Activated naive CD8-positive, alpha-beta T cell treated with anti-CD3 and anti-CD28 coated beads for 36 hours (primary cell): Measurements from ENCODE around the gene RNF169. TPM values are rescaled to one million over a fixed set of nuclear protein-coding genes. Genes with fewer than 3 reads are reported as not detected.

ENCODE experiments used
- DNase-seq: peaks from one replicate; pipeline ENCODE4 v3.0.0; 2021
- H3K27ac Mint-ChIP-seq: one replicate; pipeline ENCODE4 v1.8.0; 2022; ENCODE audit warnings: mild to moderate bottlenecking, moderate library complexity, mixed read lengths
- H3K27me3 Mint-ChIP-seq: one replicate; pipeline ENCODE4 v1.8.0; 2022; ENCODE audit warnings: mild to moderate bottlenecking, mixed read lengths
- H3K36me3 Mint-ChIP-seq: one replicate; pipeline ENCODE4 v1.8.0; 2021; ENCODE audit warnings: mild to moderate bottlenecking, mixed read lengths
- H3K4me1 Mint-ChIP-seq: one replicate; pipeline ENCODE4 v1.8.0; 2021; ENCODE audit warnings: mixed read lengths
- H3K4me3 Mint-ChIP-seq: one replicate; pipeline ENCODE4 v1.8.0; 2022; ENCODE audit warnings: mild to moderate bottlenecking, moderate library complexity, mixed read lengths
- H3K9me3 Mint-ChIP-seq: one replicate; pipeline ENCODE4 v1.8.0; 2022; ENCODE audit warnings: mixed read lengths
- total RNA-seq, 2 experiments: library from RNA; stranded (reverse); gene quantifications; one replicate each; pipeline ENCODE4 v1.2.3, GENCODE V29; 2021

Gene RNF169
- 10 to 100 TPM; 12.4 to 13.3 TPM for total RNA-seq

DNA sequence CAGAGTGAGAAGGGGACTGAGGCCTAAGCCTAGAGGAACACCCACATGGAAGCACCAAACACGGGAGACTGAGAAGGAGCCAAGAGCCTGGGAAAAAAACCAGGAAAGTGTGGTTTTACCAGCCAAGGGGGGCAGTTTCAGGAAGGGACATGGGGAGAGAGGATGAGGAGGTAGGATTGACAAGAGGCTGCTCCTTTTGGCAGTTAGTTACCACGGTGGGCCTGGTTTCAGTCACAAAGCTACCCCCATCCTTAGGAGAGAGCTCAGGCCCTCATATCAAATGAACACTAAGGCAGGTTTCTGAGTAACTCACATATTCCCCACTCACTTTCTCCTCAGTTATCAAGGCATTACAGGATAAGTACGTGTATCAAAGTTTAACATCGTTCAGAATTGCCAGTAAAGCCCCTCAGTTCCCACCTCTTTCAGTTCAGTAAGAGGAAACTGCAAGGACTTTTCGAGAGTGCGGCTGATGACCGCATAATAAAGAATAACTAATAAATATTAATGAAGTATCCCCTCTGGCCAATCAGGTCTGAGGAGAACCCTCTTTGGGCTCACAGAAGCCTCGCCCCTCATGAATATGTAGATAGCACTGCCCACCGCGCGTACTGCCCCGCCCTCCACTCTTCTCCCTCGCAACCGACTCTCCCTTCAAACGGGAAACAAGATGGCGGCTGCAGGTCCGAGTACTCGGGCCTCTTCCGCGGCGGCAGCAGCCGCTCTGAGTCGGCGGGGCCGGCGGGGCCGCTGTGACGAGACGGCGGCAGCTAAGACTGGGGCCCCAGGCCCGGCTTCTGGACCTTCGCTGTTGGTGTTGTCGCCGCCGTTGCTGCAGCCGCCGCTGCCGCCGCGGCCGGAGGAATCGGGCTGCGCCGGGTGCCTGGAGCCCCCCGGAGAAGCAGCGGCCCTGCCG, at the start of gene RNF169:
Gene RNF169 (plus strand): TSS at position 639 of the 916 bp plus-strand sequence. CDS start 32 bp downstream, at position 671.
- DNase-seq: peak; percentile 88
- H3K27ac Mint-ChIP-seq: peak within 1 kb of the TSS; percentile 86
- peaks cover 12% of the 10 kb centered on the region for H3K36me3 Mint-ChIP-seq
- H3K4me3 Mint-ChIP-seq: peak within 1 kb of the TSS; percentile 92
- H3K27me3 Mint-ChIP-seq: no peaks in the 10 kb centered on the region
- no peaks in the 10 kb centered on the region for H3K9me3 Mint-ChIP-seq
- H3K4me1 Mint-ChIP-seq: peaks cover 39% of the 10 kb centered on the region

- H3K4me1 Mint-ChIP-seq: no peaks in the 10 kb centered on the region
- DNase-seq: no peak
- no peak overlapping the region for H3K27ac Mint-ChIP-seq
- no peaks in the 10 kb centered on the region for H3K9me3 Mint-ChIP-seq
- H3K36me3 Mint-ChIP-seq: no peaks in the 10 kb centered on the region
- no peak overlapping the region for H3K4me3 Mint-ChIP-seq
- H3K27me3 Mint-ChIP-seq: peaks cover 9% of the 10 kb centered on the region
These were observed 48.8 kb upstream of the RNF169 start for GRCh38 chr11:74699615-74700396.

GRCh38 chr11:74701351-74701750, 47.3 kb upstream of the RNF169 start:
- H3K36me3 Mint-ChIP-seq: no peaks in the 10 kb centered on the region
- H3K4me3 Mint-ChIP-seq: no peak overlapping the region
- no peak for DNase-seq
- H3K27me3 Mint-ChIP-seq: peaks cover 9% of the 10 kb centered on the region
- no peaks in the 10 kb centered on the region for H3K9me3 Mint-ChIP-seq
- no peaks in the 10 kb centered on the region for H3K4me1 Mint-ChIP-seq
- no peak overlapping the region for H3K27ac Mint-ChIP-seq

DNA sequence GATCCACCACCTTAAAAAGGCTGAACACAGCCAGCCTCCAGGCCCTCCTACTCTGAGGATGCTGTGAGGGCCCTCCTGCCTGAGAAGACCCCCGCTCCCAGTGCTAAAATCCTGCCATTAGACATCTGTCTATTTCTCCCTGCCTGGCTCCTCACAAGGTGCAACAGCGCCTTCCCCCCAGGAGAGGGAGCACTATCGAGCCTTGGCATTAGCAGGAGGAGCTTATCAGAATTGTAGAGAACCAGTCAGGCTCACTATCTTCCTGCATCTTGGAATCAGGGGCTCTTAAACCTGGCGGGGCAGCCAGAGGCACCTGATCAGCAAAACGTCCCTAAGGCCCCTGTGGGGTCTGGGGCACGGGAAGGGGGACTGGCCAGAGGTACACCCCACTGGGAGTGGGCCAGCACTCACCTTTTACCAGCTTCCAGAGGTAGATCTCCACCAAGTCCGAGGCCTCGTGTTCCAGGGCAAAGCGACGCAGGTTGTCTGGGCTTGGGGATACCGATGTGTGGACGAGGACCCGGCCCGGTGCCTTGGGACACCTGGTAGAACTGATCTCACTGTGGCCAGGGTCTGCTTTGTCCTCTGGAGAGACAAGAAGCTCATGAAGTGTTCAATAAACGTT, 46.2 kb upstream of the RNF169 start:
- DNase-seq: peak; percentile 44
- Mint-ChIP-seq H3K36me3 (no peaks in the 10 kb centered on the region), H3K27me3 (peaks cover 2% of the 10 kb centered on the region), H3K27ac (no peak overlapping the region), H3K4me3 (no peak overlapping the region), H3K4me1 (no peaks in the 10 kb centered on the region), H3K9me3 (no peaks in the 10 kb centered on the region)

DNA sequence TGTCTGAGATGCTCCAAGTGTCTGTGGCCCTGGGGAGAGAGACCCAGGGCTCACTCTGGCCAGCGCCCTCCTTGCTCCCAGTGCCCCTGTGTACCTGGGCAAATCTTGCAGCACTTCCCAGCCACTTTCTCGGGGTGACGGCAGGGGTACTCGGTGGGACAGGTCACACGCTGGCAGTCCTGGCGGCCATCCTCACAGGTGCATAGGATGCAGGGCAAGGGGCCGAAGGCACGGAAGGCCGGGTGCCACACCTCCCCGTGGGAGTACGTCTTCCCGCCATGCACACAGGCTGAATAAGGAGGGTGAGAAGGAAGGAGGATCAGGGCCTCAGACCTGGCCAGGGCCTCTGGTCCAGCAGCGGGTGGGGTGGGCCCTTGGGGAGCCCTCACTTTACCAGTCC, 45.4 kb upstream of the RNF169 start:
- H3K27me3 Mint-ChIP-seq: no peaks in the 10 kb centered on the region
- H3K27ac Mint-ChIP-seq: no peak overlapping the region
- no peaks in the 10 kb centered on the region for H3K9me3 Mint-ChIP-seq
- H3K4me1 Mint-ChIP-seq: no peaks in the 10 kb centered on the region
- DNase-seq: no peak
- no peak overlapping the region for H3K4me3 Mint-ChIP-seq
- H3K36me3 Mint-ChIP-seq: no peaks in the 10 kb centered on the region

- Mint-ChIP-seq H3K4me1 (no peaks in the 10 kb centered on the region), H3K36me3 (no peaks in the 10 kb centered on the region), H3K27me3 (no peaks in the 10 kb centered on the region), H3K9me3 (no peaks in the 10 kb centered on the region), H3K4me3 (no peak overlapping the region), H3K27ac (no peak overlapping the region)
- no peak for DNase-seq
These were observed 41.5 kb upstream of the RNF169 start for GRCh38 chr11:74707182-74707581.

- Mint-ChIP-seq H3K9me3 (no peaks in the 10 kb centered on the region), H3K4me3 (no peak overlapping the region), H3K36me3 (no peaks in the 10 kb centered on the region), H3K4me1 (no peaks in the 10 kb centered on the region), H3K27me3 (no peaks in the 10 kb centered on the region), H3K27ac (no peak overlapping the region)
- no peak for DNase-seq
These were observed 40.8 kb upstream of the RNF169 start for GRCh38 chr11:74707602-74708510.

- no peaks in the 10 kb centered on the region for H3K27me3 Mint-ChIP-seq
- no peaks in the 10 kb centered on the region for H3K4me1 Mint-ChIP-seq
- H3K36me3 Mint-ChIP-seq: no peaks in the 10 kb centered on the region
- no peaks in the 10 kb centered on the region for H3K9me3 Mint-ChIP-seq
- no peak for DNase-seq
- no peak overlapping the region for H3K4me3 Mint-ChIP-seq
- H3K27ac Mint-ChIP-seq: no peak overlapping the region
These were observed 39.5 kb upstream of the RNF169 start for GRCh38 chr11:74709175-74709574.

- Mint-ChIP-seq H3K27ac (no peak overlapping the region), H3K36me3 (no peaks in the 10 kb centered on the region), H3K4me3 (no peak overlapping the region), H3K4me1 (peaks cover 2% of the 10 kb centered on the region), H3K9me3 (no peaks in the 10 kb centered on the region), H3K27me3 (no peaks in the 10 kb centered on the region)
- no peak for DNase-seq
These were observed 38.2 kb upstream of the RNF169 start for GRCh38 chr11:74710281-74710938.

DNA sequence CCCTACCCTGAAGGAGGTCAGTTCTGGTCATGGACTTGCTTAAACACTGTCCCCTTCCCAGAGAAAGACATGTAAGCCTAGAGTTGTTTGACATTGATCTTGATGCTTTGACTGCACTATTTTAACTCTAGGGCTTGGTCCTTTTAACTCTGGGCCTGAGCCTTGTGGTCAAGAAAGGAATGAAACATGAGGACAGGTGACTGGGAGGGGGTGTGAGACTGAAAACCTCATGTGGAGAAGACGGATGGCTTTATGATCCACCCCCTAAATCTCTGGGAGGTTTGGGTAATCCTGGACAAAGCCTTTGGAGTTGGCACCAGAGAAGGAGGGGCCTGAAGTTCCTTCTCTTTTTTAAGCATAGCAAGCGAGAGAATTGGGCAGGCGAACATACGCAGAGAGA, 35.0 kb upstream of the RNF169 start:
- no peaks in the 10 kb centered on the region for H3K9me3 Mint-ChIP-seq
- H3K36me3 Mint-ChIP-seq: no peaks in the 10 kb centered on the region
- no peak for DNase-seq
- H3K4me3 Mint-ChIP-seq: no peak overlapping the region
- peaks cover 2% of the 10 kb centered on the region for H3K4me1 Mint-ChIP-seq
- no peaks in the 10 kb centered on the region for H3K27me3 Mint-ChIP-seq
- no peak overlapping the region for H3K27ac Mint-ChIP-seq

DNA sequence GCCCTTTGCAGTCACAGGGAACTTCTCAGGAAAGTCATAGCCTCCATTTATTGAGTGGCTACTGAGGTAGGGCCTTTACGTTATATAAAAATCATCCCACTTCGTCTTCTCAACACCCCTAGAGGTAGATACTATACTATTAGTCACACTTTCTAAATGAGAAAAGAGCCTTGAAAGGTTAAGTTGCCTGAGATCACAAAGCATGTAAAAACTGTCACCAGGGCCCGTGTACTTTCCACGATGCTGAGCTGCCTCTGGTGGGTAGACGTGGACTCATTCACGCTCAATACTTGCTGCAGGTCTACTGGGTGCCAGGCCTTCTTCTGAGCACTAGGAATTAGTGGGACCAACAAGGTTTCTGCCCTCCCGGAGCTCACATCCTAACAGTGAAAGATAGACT, 33.7 kb upstream of the RNF169 start:
- no peak for DNase-seq
- H3K4me1 Mint-ChIP-seq: peaks cover 2% of the 10 kb centered on the region
- H3K9me3 Mint-ChIP-seq: no peaks in the 10 kb centered on the region
- no peak overlapping the region for H3K4me3 Mint-ChIP-seq
- no peak overlapping the region for H3K27ac Mint-ChIP-seq
- no peaks in the 10 kb centered on the region for H3K27me3 Mint-ChIP-seq
- H3K36me3 Mint-ChIP-seq: no peaks in the 10 kb centered on the region

GRCh38 chr11:74717221-74717969, 31.3 kb upstream of the RNF169 start:
- DNase-seq: no peak
- Mint-ChIP-seq H3K36me3 (no peaks in the 10 kb centered on the region), H3K27ac (no peak overlapping the region), H3K4me1 (peaks cover 2% of the 10 kb centered on the region), H3K27me3 (no peaks in the 10 kb centered on the region), H3K9me3 (no peaks in the 10 kb centered on the region), H3K4me3 (no peak overlapping the region)

DNA sequence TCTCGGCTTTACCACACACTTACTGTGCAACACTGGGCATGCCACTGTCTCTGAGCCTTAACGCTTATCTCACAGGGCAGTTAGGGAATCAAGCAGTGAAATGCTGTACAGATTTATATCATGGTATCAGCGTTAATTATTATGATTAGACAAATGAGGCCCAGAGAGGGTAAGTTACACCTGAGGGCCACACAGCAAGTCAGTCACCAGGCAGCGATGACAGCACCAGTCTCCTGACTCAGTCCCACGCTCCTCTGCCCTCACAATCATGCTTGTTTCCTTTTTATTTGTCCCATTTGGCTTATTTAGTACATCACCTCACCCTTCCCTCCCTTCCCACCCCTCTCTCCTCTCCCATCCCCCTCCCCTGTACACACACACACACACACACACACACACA, 29.6 kb upstream of the RNF169 start:
- no peak overlapping the region for H3K4me3 Mint-ChIP-seq
- DNase-seq: no peak
- no peaks in the 10 kb centered on the region for H3K27me3 Mint-ChIP-seq
- H3K27ac Mint-ChIP-seq: no peak overlapping the region
- no peaks in the 10 kb centered on the region for H3K9me3 Mint-ChIP-seq
- no peaks in the 10 kb centered on the region for H3K36me3 Mint-ChIP-seq
- H3K4me1 Mint-ChIP-seq: peaks cover 2% of the 10 kb centered on the region
